ENCODE data around the gene CDC37L1. TPM values are rescaled to one million over a fixed set of nuclear protein-coding genes. Genes with fewer than 3 reads are reported as not detected.

The CDC37L1 gene
- total RNA-seq (2011; cell fraction: chromatin; rRNA removed; ENCODE audit: low replicate concordance) = 11.4 and 21.5 TPM in 2 replicates
- 4.7 and 9.3 TPM in 2 replicates for total RNA-seq (2011; cell fraction: nucleolus; rRNA removed)
- total RNA-seq (2011; cell fraction: nucleoplasm; rRNA removed) = 7.1 and 9.8 TPM in 2 replicates
- total RNA-seq (2014; rRNA removed) (6.0 and 8.1 TPM in 2 replicates), total RNA-seq (2014; rRNA removed; fragmentation: Illumina TruSeq; extraction: Trizol) (7.8 and 8.5 TPM in 2 replicates), total RNA-seq (2015; rRNA removed; fragmentation: Illumina TruSeq; extraction: Trizol) (7.2 and 7.8 TPM in 2 replicates), total RNA-seq (2021) (5.5 and 7.9 TPM in 2 replicates), polyA plus RNA-seq (2011; rRNA removed) (3.6 and 5.4 TPM in 2 replicates), polyA plus RNA-seq (2014; fragmentation: Illumina TruSeq; extraction: Trizol) (5.3 and 5.4 TPM in 2 replicates), polyA plus RNA-seq (2014; fragmentation: Nextera tagmentation; extraction: Ambion mirVana) (1 to 10 TPM; 1.5 TPM), polyA plus RNA-seq (2014; rRNA removed) (7.5 and 9.6 TPM in 2 replicates), polyA minus RNA-seq (2011; rRNA and poly(A)+ RNA removed) (9.3 and 10.3 TPM in 2 replicates), Bru-seq, nascent RNA (percentile 81 among the genes with signal in this experiment), BruChase-seq, experiment 1, labeled RNA remaining after a 2-hour chase (percentile 79 among the genes with signal in this experiment), BruChase-seq, experiment 2, labeled RNA remaining after a 6-hour chase (percentile 78 among the genes with signal in this experiment)
- polyA plus RNA-seq (2011; cell fraction: cytosol; rRNA removed) = 1.4 and 2.2 TPM in 2 replicates
- 2.8 and 2.9 TPM in 2 replicates for polyA plus RNA-seq (2011; cell fraction: nucleus; rRNA removed)
- 3.6 and 4.0 TPM in 2 replicates for polyA plus RNA-seq (2012)
- 3.6 and 5.2 TPM in 2 replicates for polyA minus RNA-seq (2011; cell fraction: cytosol; rRNA and poly(A)+ RNA removed)
- polyA minus RNA-seq (2011; cell fraction: nucleus; rRNA and poly(A)+ RNA removed) = 6.3 and 9.4 TPM in 2 replicates
- long read RNA-seq, experiment 1, transcript CDC37L1-201 (7 exons, 3,502 nt) = major isoform, 18 of 22 reads
- long read RNA-seq, experiment 1, partial matches to known transcripts = 0 of 22 reads
- long read RNA-seq, experiment 1, other reads (novel, unspliced or antisense) = 4 of 22 reads
- long read RNA-seq, experiment 2, partial matches to known transcripts = 0 of 9 reads
- long read RNA-seq, experiment 2, other reads (novel, unspliced or antisense) = 7 of 9 reads
- long read RNA-seq, experiment 3, transcript CDC37L1-201 (7 exons, 3,502 nt) = major isoform, 9 of 12 reads
- long read RNA-seq, experiment 3, partial matches to known transcripts = 1 of 12 reads
- long read RNA-seq, experiment 3, other reads (novel, unspliced or antisense) = 1 of 12 reads

GRCh38 chr9:4679268-4680172 lies at the start of gene CDC37L1:
Gene CDC37L1 (plus strand): TSS chr9:4679569. CDS start chr9:4679768, 199 bp downstream.
- BruUV-seq (replicated peaks) = no TSS peak
- H3K27ac ChIP-seq (ENCODE audit: extremely low read depth, low read depth, low read length) = peak within 1 kb of the TSS; percentile 94
- peak within 1 kb of the TSS; percentile 97 for H3K4me2 ChIP-seq (ENCODE audit: insufficient read depth, low read length)
- DNase-seq (ENCODE audit: extremely low read depth in 1 of 4, low spot score in 3 of 4) (peak; percentile 85 to 95 (median 88)), ATAC-seq (peak; percentile 91), FAIRE-seq (peak; percentile 94)
- no peaks in the 10 kb centered on the region for H3K9me1 ChIP-seq (ENCODE audit: control insufficient read depth, insufficient read depth, low read length)
- peak within 1 kb of the TSS; percentile 86 for H2AFZ ChIP-seq (ENCODE audit: low read depth, low read length)
- in situ Hi-C loops (cut with MboI) (no loop called here), intact Hi-C loops (cut with micrococcal nuclease) (loop anchor here (5.0 kb wide), 1 partner anchor 63 kb away; the partner anchor contains the start of gene AK3)
- POLR2A ChIA-PET = interaction anchor here (0.6 to 1.0 kb wide), 4 partner anchors 9 to 1021 kb away, joined by 3 to 4 read pairs (median 3); partner anchors contain the start of gene SPATA6L
- peak within 1 kb of the TSS; percentile 95 to 97 for H3K9ac ChIP-seq (ENCODE audit: insufficient read depth in 1 of 2, low read depth in 2 of 2, low read length in 2 of 2)
- peaks cover 42% of the 10 kb centered on the region for H3K79me2 ChIP-seq (ENCODE audit: control insufficient read depth, insufficient read depth, low read length)
- H3K4me1 ChIP-seq (replicated peaks in 1 of 2; ENCODE audit: control insufficient read depth in 2 of 2, insufficient read depth in 2 of 2, low read length in 2 of 2) = peaks cover 0 to 20% of the 10 kb centered on the region in 2 experiments; a peak in 4 of 5 replicates
- no peaks in the 10 kb centered on the region for H3K27me3 ChIP-seq (ENCODE audit: control insufficient read depth in 2 of 2, insufficient read depth in 2 of 2, low read length in 2 of 2)
- WGBS (ENCODE audit: insufficient coverage, low coverage, missing lambda C conversion rate) = under 1% methylated on average over 35 of the region's 66 CpGs
- H3K36me3 ChIP-seq (ENCODE audit: control insufficient read depth, insufficient read depth, low read length) = peaks cover 7% of the 10 kb centered on the region; the same call in 2 of the 3 replicates
- H4K20me1 ChIP-seq (replicated peaks; ENCODE audit: control insufficient read depth, insufficient read depth, low read length) = no peaks in the 10 kb centered on the region
- peak within 1 kb of the TSS; percentile 80 for H3K4me3 ChIP-seq
- CTCF ChIA-PET (ENCODE audit: low intra/inter-chr PET ratio) = interaction anchor here (0.5 kb wide), 1 partner anchor 13 kb away, joined by 3 read pairs; no protein-coding TSS in a partner anchor
- no peaks in the 10 kb centered on the region for H3K9me3 ChIP-seq (replicated peaks; ENCODE audit: control insufficient read depth, insufficient read depth, low read depth, low read length)
- TF ChIP-seq GTF2B (IDR thresholded peaks at IDR 0.05; ENCODE audit: extremely low read depth, insufficient read length) (peak; percentile 11), C11orf30 (IDR thresholded peaks at IDR 0.05; ENCODE audit: low read depth) (peak; percentile 47), MTA1 (IDR thresholded peaks at IDR 0.05; ENCODE audit: borderline replicate concordance) (0 out of 2 replicates have a peak, but pooled peaks have one; percentile 32), SIN3A (IDR thresholded peaks at IDR 0.05; ENCODE audit: borderline replicate concordance in 2 of 2, control insufficient read depth in 1 of 2, low read depth in 2 of 2, low read length in 2 of 2) (peak; percentile 16 to 62; a peak in 2 of 4 replicates), MAFK (IDR thresholded peaks at IDR 0.05; ENCODE audit: low read length) (no peak), HDAC1 (IDR thresholded peaks at IDR 0.05) (peak in 1 of 2 experiments; percentile 13; a peak in 1 of 4 replicates), CREM (IDR thresholded peaks at IDR 0.05; ENCODE audit: low read depth) (peak; percentile 96), FOSL1 (tag; conservative IDR thresholded peaks at IDR 0.05) (peak; percentile 32), BRD9 (IDR thresholded peaks at IDR 0.05; ENCODE audit: low read depth, partially characterized antibody) (peak; percentile 34), ESRRA (IDR thresholded peaks at IDR 0.05; ENCODE audit: borderline replicate concordance, low read depth) (peak; percentile 43; the same call in 1 of the 2 replicates), SMARCA4 (IDR thresholded peaks at IDR 0.05) (0 out of 2 replicates have a peak, but pooled peaks have one; percentile 33), NCOA1 (IDR thresholded peaks at IDR 0.05; ENCODE audit: low read depth) (peak; percentile 25; the same call in 1 of the 2 replicates)
